D721Med (cell line): ENCODE data around the gene HLA-F.

Experiments
- DNase-seq: peaks from one replicate; pipeline ENCODE4 v3.0.0; 2011; ENCODE audit warnings: low spot score; ENCODE audit not compliant: insufficient read length
- FAIRE-seq: peaks from 2 replicates; lab custom pipeline; 2011; peaks lifted over from hg19 to GRCh38; lab: Jason Lieb, UNC
- CTCF ChIP-seq: IDR thresholded peaks from 2 replicates; pipeline ENCODE4 v1.5.1; 2012; ENCODE audit warnings: mild to moderate bottlenecking, control low read depth; ENCODE audit not compliant: insufficient read depth; ENCODE audit errors: missing control alignments

The HLA-F gene

GRCh38 chr6:29747688-29748250, 24.5 kb downstream of the HLA-F start:
- no peak for TF ChIP-seq CTCF
- DNase-seq (no peak), FAIRE-seq (no peak)

GRCh38 chr6:29748391-29749307, 25.4 kb downstream of the HLA-F start:
- DNase-seq (no peak), FAIRE-seq (no peak)
- TF ChIP-seq CTCF, result no peak

- FAIRE-seq, result no peak
- no peak for TF ChIP-seq CTCF
- no peak for DNase-seq
Observed at GRCh38 chr6:29749308-29749662, 26.1 kb downstream of the HLA-F start.

GRCh38 chr6:29749668-29750067, 26.4 kb downstream of the HLA-F start:
- no peak for TF ChIP-seq CTCF
- DNase-seq (no peak), FAIRE-seq (no peak)

GRCh38 chr6:29750709-29751108, 27.5 kb downstream of the HLA-F start:
- FAIRE-seq (no peak), DNase-seq (no peak)
- no peak for TF ChIP-seq CTCF

GRCh38 chr6:29751480-29751879, 28.2 kb downstream of the HLA-F start:
- no peak for FAIRE-seq

More at GRCh38 chr6:29751480-29751879, 28.2 kb downstream of the HLA-F start:
- TF ChIP-seq CTCF, result no peak
- DNase-seq, result no peak
